SKM-1 treated with dmso at 0.1 percent for 144 hours (cell line): ENCODE results near the gene SMG1.
"Not testable (repeated sequence)": the region's sequence is repeated elsewhere in the genome, so short reads cannot be mapped to it uniquely, and the experiment has no call there.

Experiments
- DNase-seq: peaks from one replicate; lab custom pipeline; 2025; ENCODE audit not compliant: unreplicated experiment; lab: John Stamatoyannopoulos, UW

SMG1 gene

DNA sequence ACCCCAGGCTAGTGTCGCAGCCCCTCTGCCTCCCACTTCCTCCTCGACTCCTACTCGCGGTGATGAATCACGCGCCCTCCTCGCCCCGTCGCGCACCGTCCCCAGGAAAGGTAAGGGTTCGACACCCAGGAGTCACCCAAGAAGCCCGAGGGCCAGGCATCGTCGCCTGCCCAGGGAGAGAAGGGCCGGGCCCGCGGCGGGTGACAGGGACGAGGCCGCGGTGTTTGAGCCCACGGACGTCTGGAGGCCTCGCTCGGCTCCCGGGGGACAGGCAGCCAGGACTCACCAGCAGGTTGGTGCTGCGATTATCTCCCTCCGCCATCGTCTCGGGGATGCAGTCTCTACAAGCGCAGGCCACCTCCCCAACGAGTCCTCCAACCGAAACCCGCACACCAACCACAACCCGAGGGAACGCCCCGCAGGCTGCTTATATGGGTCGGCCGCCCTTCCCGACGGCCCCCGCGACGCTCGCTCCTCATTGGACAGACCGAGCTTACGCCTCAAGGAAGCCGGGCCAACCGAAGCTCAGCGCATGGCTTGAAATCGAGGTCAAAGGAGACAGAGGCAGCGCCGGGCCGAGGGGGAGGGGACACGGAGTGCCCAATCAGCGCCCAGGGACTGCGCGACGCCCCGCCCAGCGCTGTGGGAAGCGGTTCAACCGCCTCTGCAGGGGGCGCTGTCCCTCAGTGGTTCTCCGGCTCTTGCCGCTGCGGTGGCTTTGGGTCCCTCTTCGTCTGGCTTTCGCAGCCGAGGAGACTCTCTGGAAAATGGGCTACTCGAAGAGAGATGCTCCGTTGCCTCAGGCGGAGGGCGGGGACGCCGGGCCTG lies 124.8 kb downstream of the SMG1 start, which contains the start of gene ARL6IP1:
Gene ARL6IP1, minus strand, starts transcription at position 405 of the 828 bp plus-strand sequence. Its CDS starts 83 bp downstream, at position 322.
- DNase-seq, result peak; percentile 97

DNA sequence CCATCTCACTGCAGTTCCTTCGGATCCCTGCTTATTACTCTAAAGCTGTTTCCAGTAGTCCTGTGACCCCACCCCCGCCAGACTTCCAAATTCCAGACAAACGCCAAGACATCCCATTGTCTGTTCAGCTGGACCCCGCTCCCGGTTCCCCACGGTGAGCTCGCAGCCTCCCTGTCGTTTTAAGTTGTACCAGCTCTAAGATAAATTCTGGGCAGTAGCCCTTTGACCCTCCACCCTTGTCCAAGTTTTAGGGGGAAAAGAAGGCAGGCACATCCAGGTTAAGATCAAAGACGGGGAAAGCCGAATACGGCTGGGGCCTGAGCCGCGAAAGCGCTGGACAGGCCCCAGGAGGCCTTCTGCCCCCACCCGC lies 125.4 kb downstream of the SMG1 start:
- DNase-seq, result no peak

DNA sequence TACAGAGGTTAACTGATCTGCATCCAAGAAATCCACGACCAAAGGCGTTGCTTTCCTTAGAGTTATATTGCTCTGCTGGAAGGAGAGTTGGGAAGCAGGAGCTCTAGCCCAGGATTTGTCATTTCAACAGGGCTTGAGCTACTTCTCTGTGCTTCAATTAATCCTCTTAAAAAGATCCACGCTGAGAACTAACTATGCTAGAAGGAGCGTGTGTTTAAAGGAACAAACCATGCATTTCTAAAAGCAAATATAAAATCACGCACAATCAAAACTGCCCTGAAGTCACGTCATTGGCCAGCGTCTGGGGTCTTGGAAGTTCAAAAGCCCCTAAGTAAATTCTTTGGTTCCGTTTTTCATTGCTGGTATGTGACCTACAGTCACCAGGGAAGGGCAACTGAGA lies 125.9 kb downstream of the SMG1 start:
- no peak for DNase-seq

DNA sequence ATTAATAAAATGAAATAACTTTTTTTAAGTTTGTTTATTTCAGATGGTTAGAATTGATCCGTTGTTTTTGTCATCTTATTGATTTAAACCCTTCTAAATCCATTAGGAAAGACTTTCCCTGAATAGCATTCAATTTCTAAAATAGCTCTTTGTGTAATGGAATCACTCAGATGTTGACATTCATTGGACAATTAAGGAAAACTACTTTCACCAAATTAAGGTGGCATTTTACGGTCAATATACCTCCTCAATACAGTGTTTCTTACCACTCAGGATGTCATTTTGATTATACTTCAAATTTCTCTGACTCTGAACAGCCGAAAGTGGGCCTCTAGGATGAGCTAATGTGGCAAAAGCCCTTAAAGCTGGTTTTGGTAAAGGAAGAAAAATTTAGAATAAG lies 126.7 kb downstream of the SMG1 start:
- DNase-seq, result no peak

DNA sequence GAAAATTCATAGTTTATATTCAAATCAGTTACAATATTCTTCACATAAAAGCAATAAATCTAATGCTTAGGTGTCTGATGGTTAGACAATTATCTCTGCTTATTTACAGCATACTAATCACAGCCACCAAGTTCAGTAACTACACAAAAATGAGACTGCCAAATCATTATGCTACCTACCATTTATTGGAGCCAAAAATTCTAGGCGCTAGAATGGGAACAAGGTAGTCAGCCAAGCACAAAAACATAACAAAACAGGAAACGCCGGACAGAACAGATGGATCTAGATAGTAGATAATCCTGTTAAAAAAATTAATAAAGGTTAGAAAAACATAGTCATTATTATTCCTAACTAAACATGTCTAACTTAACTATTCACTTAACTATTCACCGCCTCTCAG lies 128.5 kb downstream of the SMG1 start:
- DNase-seq, result no peak

DNA sequence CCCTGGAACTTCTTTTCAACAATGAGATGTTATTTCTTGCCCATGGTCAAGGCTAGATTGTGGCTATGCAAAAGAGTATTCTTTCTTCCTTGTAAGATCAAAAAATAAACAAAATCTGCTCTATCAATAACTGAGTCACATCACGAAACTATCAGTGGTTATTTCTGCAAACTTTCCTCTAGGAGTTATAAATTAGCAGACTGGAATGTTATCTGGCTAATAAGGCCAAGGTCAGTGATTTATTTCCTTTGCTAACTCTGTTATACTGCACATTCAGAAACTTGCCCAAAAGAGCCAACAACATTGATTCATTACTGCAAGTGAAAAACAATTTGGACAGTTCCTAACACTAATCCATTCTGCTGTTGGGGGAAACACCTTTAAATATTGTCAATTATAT lies 129.8 kb downstream of the SMG1 start:
- DNase-seq, result no peak

DNA sequence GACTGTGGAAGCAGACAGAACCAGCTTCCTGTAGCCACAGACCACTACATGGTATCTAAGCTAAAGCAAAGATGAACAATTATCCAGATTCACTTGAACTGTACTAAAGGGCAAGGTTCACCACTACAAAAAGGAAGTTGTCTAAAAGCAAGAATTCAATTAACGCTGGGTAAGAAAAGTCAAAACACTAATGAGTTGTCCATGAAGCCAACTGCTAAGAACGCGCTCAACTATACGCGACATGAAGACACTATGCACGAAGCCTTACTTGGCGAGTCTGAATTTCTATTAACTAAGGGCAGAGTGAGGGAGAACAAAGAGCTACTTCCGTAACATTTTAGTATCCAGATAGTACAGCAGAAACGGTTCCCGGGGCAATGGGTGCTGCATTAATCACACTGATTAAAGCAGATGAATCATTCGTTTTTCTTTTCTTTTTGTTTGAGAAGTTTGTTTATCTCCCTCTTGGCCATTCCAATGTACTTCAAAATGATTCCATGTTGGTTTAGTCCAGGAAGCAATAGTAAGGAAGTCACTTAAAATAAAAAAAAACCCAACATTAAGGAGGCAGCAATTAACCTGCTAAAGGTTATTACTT lies 133.3 kb downstream of the SMG1 start:
- no peak for DNase-seq

DNA sequence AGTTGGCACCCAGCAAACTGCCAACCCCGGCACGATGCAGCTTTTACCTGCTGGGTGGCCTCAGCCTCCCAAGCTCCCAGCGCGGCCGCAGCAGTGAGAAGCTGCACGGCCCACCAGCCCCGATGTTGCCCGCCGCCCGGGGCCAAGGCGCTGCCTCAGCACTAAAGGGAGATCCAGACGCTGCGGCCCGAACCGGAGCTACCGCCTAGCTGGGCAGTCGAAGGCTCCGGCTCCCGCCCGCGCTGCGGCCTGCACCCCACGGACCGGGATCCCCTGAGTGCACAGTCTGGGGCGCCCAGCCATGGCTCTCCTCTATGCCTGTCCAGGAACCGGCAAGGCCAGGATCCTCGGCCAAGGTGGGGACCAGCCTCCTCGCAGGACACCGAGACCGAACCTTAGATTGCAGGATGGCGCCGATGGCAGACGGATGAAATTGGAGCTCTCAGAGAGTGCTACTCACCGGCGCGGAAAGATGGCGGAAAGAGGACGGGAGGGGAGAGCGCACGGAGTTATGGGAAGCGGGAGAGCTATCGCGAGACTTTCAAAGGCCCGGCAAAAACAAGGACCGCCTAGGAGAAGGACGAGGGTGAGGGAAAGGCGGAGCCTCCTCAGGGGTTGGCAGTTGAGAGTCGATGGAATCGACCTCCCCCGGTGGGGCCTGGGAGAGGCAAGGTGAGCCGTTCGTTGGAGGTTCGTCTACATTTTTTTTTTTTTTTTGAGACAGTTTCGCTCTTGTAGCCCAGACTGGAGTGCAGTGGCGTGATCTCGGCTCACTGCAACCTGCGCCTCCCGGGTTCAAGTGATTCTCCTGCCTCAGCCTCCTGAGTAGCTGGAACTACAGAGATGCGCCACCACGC lies 136.1 kb downstream of the SMG1 start, which contains the start of gene RPS15A:
Gene RPS15A, minus strand, starts transcription at position 485 of the 857 bp plus-strand sequence. CDS start 1,221 bp downstream, outside the sequence.
- peak; percentile 96 for DNase-seq

DNA sequence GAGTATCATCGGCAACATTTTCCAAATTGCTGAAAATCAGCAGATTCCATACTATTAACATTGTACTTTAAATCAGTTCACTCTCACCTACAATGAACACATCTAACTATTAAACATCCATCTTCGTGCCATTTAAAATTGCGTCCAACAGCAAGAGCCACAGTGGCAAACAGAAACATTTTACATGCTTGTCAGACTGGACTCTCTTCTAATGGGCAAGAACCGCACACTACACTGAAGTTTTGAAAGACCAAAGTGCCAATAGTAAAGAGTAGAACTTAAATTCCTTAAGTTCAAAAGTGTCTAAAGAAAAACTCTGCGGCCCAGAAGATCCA lies 136.7 kb downstream of the SMG1 start:
- DNase-seq, result no peak

DNA sequence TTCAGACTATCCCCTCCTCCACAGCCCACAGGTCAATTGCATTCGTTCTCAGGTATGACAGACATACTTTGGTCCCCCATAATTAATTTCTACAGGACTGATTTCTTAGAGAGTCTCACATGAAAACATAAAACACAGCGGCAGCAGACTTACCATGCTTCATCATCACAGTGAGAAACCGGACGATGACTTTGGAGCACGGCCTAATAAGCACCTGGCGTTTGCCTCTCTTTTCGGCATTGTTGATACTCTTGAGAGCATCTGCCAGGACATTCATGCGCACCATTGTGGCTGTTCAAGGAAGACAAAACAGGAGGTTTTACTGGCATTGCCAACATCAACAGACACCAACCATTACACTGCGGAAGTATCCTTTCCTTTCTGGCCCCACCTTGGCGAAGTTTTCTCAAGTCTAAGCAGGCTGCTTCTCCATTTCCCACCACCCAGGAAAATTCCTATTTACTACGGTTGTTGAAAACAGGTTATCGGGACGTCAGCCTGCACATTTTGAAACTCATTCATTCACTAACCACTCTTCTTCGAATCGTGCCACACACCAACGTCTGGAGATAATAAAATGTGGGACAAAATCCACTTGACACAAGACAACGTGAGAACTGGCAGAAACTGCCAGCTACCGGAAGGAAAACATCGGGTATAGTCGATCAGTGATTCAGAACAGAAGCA lies 137.2 kb downstream of the SMG1 start:
- no peak for DNase-seq

DNA sequence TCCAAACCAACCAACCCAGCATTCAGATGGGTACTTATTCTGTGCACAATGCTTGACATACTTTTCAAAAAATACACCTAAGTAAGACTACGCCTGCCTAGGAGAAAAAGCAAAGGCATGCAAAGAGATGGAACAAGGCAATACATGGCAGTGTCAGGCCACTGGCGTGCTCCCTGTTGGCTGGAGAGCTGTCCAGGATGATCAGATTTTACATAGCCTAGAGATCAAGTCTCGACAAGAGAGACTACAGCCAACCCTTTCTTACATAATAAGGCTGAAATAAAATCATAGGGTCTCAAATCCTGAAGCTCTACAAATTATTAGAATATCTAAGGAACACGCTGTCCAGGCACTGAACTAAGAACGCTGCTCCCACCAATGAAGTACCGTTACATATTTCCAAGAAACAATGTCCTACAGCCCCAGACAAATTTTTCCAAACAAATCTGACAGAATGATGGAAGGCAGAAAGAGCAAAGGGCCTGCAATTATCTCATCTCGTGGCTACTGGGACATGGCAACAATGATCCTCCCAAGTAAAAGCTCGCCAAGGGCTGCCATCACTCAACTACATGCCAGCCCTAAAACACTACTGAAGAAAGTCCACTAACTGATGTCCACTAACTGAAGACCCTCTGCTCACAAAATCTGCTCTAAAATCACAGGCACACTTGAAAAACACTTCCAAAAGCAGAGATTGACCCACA lies 141.1 kb downstream of the SMG1 start:
- DNase-seq, result no peak

DNA sequence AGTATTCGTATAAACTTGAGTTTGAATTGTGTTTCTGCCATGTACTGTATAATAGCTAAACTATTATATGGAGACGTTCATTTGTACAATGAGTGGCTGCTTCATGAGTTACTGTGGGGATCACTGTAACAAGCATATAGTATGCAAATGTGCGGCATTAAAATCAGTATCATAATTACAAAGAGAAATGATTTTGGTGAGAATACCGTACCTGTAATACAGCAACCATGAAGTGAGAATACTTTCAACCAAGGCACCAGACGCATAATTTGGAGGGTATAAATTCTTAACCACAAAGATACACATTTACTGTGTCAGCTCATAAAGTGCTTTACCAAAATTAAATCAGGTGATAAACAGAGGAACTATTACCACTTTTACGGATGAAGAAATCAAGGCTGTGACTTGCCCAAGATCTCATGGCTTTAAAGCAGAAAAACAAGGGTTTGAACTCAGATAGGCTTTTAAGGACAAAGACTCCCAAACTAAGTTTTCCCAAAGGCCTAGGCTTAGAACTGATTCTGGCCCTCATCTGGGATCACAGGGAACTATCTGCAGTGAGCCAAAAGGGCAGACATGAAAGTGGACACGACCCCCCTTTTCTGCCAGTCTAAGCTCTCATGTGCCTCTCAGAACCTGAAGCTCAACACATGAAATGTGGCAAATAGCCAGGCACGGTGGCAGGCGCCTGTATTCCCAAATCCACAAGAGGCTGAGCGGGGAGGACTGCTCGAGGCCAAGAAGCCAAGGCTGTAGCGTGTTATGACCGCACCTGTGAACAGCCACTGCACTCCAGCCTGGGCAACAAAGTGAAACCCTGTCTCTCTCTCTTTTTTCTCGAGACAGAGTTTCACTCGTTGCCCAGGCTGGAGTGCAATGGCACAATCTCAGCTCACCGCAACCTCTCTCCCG lies 142.5 kb downstream of the SMG1 start:
- no peak for DNase-seq

DNA sequence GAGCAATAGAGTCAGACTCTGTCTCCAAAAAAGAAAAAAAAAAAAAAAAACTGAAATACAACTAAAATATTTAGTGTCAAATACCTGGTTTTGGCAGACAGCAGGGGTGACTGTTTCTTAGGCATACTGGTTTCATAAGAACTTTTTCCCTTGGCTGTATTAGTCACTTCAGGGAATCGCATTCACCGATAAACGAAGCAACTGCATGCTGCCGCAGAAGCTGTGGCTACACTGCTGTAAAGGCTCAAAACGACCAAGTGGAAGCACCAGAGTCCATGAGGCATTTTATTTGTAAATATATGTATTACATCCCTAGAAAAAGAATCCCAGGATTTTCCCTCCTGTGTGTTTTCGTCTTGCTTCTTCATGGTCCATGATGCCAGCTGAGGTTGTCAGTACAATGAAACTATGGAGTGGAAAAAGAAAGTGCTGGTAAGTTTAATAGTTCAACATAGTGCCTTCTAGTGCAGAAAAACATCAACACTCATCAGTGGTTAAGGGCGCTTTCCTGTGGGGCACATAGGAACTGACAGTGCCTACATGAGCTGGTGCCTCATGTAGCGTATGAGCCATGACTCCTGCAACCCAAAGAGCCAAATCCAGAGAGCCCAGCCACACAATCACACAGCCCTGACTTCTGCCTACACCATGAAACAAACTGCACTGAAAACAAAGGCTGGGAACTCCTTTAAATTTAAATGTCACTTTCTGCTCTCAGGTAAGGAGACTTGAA lies 143.3 kb downstream of the SMG1 start:
- DNase-seq, result no peak

DNA sequence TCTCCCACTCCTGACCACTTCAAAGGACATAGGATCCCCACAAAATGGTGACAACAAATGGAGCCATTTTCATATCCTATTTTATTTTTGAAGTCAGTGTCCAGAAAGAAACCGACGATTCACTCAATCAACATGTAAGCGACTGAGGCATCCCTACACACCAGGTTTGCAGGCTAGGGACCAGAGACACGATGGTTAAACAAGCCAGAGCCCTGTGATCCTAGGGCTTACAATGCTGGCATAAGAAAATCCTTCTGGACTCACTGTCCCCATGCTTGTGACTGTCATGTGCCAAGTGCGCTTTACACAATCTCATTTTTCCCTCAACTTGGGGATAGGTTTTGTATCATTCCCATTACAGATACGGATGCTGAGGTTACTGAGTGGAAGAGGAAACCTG lies 145.0 kb downstream of the SMG1 start:
- not testable (repeated sequence) for DNase-seq

DNA sequence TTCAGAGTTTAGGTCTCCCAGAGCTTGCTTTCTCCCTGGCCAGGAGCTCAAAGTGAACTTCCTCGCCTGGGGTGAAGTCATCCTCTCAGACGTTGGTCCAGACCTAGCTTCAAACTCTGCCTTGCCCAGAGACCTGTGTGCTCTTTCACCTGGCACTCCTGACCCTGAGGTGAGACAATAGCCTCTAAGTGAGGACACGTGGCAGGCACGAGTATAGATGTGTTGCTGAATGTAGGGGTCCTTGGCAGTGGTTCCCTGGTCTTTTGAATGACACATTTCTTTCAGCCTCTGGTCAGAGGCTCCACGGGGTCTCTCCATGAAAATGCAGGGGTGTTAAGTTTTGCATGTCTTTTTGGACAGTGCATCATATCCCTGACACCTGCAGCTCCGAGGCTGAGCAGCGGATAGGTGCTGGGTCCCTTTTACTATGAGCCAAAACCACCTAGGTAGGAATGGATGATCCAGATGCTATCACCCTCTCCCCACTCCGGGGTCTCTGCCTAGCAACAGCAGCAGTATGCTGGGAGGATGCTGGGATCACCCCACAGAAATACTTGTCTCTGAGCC lies 145.7 kb downstream of the SMG1 start:
- not testable (repeated sequence) for DNase-seq

DNA sequence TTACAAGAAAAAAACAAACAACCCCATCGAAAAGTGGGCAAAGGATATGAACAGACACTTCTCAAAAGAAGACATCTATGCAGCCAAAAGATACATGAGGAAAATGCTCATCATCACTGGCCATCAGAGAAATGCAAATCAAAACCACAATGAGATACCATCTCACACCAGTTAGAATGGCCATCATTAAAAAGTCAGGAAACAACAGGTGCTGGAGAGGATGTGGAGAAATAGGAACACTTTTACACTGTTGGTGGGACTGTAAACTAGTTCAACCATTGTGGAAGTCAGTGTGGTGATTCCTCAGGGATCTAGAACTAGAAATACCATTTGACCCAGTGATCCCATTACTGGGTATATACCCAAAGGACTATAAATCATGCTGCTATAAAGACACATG lies 148.5 kb downstream of the SMG1 start:
- not testable (repeated sequence) for DNase-seq

DNA sequence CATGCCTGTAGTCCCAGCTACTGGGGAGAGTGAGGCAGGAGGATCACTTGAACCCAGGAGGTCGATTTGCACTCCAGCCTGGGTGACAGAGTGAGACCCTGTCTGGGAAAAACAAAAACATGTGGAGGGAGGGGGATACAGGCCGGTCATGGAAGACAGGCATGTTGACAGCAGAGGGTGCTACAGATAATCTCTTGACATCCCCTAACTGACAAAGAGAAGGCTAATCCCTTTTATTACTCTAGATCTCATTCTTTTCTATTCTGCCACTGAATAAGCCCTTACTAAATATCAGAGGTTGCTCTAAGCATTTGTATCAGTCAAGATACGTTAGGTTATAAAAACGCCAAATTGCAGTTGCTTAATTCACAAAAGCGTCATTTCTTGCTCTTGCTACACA lies 149.9 kb downstream of the SMG1 start:
- DNase-seq, result not testable (repeated sequence)

DNA sequence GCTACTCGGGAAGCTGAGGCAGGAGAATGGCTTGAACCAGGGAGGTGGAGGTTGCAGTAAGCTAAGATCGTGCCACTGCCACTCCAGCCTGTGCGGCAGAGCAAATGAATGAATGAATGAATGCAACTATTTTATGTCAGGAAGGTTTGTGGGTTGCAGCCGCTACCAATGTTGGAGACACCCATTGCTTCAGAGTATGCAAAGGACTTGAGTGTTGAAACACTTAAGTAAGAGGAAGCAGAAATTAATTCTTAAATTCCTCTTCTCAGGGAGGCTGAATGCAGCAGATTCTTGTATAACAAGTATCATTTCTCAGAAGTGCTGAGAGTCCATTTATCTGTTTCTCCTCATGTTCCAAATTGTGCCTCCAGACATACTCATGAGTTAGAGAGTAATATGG lies 151.6 kb downstream of the SMG1 start:
- DNase-seq, result peak; percentile 69
